GM21786 (cell line): Measurements from ENCODE around the gene LTBP1.

Experiments used
- ATAC-seq: cut with Tn5 transposase; IDR thresholded peaks from one replicate; pipeline ENCODE4 v1.9.1; 2021; ENCODE audit not compliant: unreplicated experiment

The LTBP1 gene

DNA sequence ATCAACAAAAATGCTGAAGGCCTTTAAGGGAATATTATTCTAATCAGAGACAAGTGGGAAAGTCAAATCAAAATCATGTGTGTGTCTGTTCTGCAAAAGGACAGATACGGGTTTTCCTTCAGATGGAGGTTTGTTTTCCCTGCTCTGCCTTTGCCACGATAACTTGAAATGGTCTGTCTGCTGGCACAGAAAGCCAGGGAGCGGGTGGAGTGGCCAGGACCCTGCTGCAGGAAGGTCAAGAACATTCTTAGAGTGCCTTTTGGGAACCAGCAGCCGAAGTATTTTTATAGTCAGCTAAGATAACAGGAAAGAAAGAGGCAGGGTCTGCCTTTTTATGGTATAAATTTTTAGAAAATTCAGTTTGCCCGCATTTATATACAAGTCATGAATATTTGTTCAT is 234.2 kb downstream of the LTBP1 start:
- no peak for ATAC-seq

DNA sequence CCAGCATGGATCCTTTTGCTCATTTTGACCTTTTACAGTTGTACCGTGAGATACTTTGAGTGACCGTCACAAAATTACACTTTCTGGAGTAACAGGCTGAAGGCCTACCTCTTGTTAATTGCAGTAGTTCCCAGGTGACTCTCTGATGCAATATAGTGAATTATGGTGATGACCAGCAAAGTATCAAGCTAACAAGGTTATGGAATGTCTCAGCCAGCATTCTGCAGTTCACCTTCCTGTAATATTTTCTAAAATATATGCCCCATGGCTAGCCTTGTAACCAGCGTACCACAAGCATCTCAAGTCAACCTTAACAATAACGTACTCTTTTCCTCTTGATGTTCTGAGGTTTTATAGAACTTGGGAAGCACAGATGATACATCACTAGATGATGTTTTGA is 234.7 kb downstream of the LTBP1 start:
- no peak for ATAC-seq

DNA sequence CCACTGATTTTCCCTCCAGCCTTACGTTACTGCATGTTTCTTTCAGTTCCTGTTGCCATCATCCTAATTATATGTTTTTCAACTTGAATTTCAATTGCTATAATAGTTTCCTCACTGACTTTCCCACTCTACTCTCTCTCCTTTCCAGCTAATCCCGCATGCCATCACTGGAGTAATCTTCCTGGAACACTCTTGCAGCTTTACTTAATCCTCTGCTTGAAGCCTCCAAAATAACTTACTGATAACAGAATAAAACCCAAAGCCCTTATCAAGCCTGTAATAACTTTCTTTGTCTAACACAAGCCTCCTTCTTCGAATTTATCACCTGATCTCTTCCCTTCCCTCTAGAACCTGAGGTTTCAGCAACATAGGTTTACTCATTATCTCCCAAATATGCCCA is 237.3 kb downstream of the LTBP1 start:
- ATAC-seq = no peak

DNA sequence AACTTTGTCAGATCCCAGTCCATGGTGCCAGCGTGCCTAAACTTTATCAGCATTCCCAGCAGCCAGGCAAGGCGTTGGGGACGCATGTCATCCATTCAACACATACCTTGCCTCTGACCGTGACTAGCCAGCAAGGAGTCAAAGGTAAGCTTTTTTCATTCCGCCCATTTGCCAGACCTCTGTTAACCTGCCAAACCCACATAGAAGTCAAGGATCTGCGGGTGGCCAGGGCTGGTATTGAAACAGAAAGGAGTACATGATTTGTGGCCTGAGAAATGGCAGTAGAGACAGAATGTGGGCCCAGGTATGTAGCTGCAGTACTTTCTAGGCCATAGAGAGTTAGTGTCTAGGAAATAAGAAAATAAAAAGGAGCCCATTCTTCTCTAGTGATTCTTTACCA is 240.2 kb downstream of the LTBP1 start:
- ATAC-seq = no peak

DNA sequence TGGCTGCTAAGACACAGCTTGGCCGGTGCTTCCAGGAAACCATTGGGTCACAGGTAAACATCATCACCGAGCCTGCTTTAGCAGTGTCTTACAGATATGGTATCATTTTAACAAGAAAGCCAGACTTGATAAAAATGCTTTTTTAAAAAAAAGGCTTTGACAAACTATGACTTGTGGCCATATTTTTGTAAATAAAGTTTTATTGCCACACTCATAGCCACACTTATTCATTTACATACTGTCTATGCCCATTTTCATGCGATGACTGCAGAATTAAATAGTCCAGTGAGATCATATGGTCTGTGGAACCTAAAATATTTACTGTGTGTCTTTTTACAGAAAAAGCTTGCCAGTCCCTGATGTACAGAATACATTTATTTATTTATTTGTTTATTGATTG is 242.0 kb downstream of the LTBP1 start:
- no peak for ATAC-seq

DNA sequence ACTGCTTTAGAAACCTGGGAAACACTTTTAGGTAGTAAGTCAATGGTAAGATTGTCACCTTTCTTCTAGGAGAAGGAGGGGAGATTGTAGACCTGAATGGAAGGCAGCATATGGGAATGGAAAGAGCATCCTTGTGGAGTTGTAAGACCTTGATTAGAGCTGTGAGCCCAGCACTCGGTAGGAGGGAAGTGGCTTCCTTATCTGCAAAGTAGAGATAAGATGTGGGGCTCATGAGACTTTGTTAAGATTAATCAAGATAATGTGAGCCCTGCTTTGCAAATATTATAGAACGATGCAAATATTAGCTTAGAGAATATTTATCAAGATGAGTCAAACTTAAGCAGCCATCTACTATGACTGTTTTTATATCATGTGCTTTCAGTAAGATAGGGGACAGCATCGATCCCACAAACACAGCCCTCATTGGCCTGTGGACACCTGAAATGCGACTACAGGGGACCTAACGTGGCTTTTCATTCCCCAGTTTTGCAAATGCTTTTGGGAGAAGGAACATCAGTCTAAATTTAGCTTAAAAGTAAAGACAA is 243.7 kb downstream of the LTBP1 start:
- ATAC-seq = no peak

DNA sequence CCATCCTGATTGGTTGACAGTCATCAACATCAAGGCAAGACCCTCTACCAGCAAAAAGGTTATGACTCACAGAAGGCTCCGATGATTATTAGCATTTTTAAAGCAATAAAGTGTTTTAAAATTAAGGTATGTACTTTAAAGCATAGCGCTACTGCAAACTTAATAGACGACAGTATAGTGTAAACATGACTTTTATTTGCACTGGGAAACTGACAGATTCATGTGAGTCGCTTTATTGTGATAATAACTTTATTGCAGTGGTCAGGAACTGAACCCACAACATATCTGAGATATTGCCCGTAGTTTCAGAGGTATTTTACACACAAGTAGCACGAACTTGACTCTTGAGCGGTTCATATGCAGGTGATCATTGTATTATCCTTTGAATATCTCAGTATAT is 249.1 kb downstream of the LTBP1 start:
- ATAC-seq = no peak

DNA sequence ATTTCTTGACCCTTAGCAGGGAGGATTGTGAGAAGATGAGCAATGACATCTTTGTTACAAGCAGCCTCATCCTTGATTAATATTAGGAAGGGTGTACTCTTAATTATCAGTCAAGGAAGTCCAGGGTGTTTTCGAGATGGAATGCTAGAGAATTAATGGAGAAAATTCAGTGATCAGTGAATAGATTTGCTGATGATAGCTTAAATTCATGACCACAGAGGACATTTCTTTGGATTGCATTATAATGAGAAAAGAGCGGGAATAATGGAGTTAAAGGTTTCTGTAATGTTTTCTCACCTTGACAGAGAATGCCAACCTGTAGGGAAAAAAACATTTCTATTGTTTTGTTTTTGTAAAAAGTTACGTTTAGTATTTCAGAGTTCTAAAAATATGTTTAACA is 249.9 kb downstream of the LTBP1 start:
- ATAC-seq = no peak

DNA sequence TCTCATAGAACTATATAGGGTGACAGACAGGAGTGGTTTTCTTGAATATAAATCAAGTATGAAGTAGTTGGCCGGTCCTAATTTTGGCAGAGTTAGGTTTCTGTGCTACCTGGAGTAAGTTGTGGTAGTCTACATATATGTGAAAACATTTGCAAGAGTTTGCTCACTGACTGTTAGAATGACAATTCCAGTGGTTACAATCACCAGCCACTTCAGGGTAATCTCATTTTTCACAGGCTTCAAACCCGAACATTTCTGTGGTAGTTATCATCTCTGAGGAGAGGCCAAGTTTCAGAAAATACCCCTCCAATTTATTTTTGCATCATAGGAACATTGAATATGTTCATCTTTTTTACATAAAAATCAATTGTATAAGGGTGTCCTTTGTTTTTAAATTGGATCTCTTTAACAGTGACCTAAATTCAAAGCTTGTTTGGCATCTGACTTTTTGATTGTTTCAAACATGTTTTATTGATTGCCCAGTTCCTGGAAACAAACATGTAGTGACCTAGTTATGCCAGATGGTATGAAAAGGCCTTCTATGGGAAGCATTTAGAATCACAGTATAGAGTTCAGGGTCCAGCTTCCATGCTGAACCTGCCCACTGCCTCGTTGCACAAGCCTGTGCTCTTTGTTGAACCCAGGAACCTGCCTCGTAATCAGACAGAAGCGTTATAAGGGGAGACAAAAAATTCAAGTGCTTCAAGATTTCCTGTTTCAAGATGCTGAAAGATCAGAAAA is 250.6 kb downstream of the LTBP1 start:
- no peak for ATAC-seq

DNA sequence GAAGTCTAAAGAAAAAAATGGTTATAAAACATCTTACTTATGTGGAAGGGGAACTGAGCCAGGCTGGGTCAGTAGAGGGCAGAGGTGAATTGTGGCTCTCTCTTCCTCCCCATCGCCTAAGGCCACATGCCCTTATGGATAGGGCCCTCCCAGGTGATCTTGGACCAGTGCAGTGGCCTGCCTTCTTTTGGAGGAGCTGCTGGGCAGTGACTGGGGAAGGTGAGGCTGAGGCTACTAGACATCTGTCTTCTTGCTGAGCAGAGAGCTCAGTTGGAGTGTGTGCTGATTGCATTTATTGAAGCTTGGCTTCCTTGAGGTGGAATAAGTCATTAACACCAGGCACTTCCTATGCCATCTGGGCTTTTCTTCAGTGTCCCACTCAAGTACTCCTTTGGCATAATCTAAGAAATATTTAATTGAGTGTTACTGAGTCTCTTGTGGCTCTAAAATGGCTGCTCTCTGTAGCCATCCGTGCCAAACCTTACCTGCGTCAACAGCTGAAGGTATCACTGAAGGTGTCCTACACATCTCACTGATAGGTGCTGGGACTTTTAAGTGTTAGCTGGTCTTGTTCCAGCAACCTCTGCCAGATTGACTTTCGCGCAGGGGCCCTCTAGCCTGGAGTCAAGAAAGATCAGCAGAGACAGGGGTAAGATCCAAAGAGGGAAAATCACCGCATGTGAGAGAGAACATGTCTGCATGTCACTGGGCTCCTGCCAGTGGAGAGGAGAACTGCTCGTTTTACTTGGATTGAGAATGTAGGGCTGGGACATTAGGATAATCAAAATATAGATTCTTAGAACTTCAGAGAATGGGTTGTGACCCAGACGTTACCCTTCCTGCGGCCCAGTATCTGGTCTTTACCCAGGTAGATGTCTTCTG is 256.1 kb downstream of the LTBP1 start:
- ATAC-seq = no peak

DNA sequence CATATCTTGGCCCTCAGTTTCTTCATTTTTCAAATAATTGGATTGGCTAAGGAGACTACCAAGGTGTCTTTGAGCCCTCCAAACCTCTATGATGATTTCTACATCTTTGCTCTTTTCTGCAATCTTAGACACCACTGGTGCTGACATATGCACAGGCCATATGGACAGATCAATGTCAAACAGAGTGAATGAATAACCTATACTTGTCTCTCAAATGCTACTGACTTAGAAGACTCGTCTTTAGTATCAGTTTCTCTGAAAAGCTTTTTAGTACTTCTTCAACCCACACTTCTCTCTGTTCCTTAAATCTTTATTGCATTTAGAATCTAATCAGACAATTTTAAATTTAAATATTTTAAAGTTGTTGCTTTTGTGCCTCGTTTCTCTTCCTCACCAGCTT is 258.2 kb downstream of the LTBP1 start:
- peak; percentile 61 for ATAC-seq

DNA sequence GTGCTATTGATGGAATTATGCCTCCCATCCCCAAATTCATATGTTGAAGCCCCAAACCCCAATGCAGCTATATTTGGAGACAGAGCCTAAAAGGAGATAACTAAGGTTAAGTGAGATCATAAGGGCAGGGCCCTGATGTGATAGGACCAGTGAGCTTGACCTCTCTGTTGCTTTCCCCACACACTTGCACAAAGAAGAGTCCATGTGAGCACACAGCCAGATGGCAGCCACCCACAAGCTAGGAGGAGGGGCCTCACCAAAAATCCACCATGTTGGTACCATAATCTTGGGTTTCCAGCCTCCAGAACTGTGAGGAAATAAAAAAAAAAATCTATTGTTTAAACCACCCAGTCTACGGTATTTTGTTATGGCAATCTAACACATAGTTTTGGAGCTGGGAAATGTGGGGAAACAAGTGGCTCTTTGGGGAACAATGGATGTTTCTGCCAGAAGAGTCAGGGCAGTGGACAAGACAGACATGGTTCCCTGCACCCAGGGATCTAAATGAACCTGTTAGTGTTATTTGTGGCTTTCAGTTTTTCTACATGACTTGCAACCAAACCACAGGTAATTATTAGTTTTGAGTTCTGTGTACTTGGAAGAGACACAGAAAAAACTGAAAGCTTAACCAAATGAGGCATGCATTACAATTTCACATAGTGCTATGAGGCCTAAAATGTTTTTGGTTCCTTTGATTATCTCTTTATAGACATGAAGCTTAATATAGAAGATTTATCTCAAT is 259.1 kb downstream of the LTBP1 start:
- ATAC-seq = peak; percentile 88

DNA sequence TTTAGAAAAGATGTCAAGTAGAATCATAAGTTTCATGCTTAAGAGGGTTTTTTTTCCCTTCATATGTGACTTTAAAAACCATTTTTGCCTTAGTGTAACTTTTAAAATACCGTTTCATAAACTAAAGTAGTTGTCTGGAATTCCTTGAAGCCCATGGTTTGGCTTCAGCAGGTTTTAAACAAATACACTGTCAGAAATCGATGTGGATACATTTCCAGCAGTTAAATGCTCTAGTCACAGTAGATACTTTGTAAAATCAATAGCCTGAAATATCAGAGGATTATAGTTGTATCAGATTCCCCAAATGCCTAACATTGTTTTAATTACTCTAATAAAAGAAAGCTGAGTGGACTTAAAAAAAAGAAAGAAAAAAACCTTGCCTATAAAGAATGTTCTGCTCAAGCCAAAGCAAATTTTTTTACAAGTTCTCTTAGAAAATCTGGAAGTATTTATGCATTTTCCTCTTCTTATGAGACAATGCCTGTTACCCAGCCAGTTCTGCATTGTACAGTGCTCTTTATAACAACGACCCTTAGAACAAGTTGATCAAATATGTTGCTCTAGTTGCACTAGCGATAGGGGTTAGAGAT is 260.5 kb downstream of the LTBP1 start:
- ATAC-seq = no peak

DNA sequence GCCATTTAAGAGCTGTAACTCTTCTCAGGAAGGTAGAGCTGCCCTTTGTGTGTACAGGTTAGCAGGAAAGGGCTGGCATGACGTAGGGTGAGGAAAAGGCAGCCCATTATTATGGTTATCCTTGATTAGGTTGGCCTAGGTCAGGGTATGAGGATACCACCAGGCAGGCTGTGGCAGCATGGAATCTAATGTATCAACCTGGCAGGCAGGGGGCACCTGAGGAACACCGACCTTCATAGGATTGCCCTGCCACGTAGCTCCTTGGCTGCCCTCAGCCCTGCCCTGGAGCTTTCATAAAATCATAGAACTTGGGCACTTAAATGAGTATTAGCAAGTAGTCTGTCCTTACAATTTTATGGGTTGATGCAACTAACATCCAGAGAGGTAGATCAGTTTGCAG is 261.6 kb downstream of the LTBP1 start:
- no peak for ATAC-seq

DNA sequence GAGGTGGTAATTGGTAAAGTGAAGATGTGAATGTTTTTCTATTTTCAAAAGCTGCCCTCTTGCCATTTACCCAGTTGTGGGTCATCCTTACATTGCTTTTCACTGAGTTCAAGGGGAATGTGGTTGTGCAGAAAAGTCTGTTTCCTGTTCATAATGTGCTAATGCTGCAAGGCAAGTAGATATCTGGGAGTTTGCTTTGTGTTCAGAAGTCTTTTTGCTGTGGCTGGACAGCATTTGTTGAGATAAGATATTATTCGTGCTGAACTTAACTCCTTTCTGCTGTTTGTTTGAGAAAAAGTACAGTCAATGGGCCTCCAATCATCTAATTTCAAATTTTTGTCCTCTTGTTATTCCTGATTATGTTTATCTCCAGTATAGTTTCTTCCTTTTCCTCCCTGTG is 263.2 kb downstream of the LTBP1 start:
- ATAC-seq = no peak

DNA sequence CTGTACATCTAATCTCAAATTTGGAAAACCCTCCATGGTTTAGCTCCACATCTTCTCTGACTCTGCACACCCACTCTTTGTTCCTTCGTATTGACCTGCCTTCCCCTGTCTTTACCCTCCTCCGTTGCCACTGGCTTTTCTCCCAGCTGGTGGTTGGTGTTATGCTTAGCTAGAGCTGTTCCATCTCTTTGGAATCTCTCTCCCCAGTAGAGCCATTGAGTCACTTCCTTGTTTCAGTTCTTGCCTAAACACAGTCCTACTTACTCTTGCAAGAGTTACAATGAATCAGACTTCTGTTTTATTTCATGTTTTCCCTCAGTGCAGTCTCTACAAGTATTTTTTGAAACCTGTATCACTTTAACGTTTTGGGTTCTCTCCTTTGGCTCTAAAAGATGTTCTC is 263.9 kb downstream of the LTBP1 start:
- ATAC-seq = no peak

DNA sequence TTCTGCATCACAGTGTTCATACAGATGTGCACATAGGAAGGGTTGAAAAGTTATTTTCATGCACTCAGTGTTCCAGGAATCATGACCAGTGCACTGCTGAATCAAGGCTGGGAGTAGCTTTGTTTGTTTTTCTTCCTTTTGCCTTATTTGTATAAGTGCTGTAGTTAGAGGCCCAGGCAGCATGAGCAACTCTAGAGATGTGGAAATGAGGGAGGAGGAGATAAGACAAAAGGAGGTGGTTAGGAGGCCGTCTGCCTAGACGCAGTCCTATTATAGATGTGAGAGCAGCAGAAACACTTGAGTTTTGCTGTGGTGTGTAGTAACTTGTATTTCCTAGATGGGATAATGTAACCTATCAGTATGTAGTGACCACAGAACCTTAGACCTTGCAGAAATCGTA is 265.4 kb downstream of the LTBP1 start:
- no peak for ATAC-seq

DNA sequence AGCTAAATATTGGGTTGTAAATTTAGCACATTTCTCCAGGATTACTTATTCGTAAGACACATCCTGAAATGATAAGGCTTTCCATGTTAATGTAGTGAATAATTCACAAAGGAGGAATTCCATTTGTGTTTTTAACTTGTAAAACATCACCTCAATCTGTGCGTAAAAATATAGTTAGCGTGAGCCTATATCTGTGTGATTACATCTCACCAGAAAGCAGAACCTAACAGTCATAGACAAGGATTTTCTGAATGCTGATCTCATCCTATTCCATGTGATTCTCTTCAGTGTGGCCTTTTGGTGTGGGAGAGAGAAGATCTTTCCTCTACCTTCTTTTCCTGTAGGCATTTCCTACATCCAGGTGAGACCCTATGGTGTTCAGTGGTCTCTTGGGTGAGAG is 266.5 kb downstream of the LTBP1 start:
- ATAC-seq = no peak

DNA sequence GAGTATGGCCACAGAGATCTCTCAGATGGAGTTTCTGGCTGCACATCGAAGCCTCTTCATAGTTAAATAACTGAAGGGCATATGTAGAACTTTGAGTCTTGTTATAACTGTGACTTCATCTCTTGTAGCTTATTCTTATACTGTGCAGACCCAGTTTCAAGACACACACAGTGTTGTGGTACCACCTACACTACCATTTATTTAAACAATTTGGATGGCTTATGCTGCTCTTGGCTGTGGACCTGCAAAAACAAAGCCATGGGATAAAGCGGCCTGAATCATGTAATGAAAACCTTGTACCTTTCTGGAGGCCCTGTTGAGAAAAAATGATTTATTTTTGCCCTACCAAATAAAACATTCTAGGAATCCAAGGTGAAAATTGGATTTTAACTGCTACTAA is 266.9 kb downstream of the LTBP1 start:
- no peak for ATAC-seq

DNA sequence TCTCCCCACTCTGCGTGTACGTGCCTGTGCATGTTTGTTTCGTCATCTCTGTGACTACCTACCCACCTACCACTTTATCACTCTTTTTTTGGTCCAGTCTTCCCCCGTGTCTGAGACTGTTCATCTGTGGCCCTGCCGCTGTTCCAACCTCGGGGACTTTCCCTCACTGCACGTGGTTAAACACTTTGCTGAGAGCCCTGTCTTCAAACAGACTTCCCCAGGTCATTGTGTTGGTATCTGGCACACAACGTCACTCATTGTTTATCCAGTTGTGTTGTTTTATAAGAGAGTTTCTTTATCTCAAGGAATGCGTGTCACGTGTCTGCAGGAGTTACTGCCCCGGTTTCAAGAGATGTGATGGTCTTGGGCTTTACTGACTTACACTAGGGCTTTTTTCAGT is 267.7 kb downstream of the LTBP1 start:
- no peak for ATAC-seq

DNA sequence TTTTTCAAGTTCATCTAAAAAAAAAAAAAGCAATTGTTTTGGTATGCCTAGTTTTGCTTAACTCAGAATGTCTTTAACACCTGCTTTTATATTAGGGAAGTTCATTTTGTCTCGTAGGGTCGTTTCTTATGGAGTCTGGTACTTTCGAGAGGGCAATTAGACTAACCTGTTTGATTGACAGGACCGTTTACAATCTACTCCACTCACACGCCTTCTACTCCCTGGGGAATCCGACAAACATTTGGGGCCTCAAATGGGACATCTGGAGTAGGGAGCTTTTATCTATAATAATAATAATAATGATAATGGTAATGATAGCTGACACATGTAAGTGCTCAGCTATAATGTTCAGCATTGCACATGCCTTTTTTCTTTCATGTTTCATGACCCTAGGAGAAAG is 268.1 kb downstream of the LTBP1 start:
- ATAC-seq = no peak
